Loucy (cell line): ENCODE measurements around the gene FBRS.

Experiments
- H2AFZ ChIP-seq: fragments of 200-600 bp; sonication (generic); 2 replicates; pipeline ENCODE4 v1.6.0; 2016; ENCODE audit warnings: antibody characterized with exemption, mild to moderate bottlenecking, low read length, moderate library complexity
- H3F3A ChIP-seq: fragments of 200-600 bp; 2 replicates; pipeline ENCODE4 v1.6.0; 2016; ENCODE audit warnings: antibody characterized with exemption, low read depth, mild to moderate bottlenecking
- H3K27me3 ChIP-seq: fragments of 200-600 bp; sonication (generic); 2 replicates; pipeline ENCODE4 v1.6.1; 2014; ENCODE audit warnings: low read length, mild to moderate bottlenecking; ENCODE audit not compliant: insufficient read depth, poor library complexity, severe bottlenecking
- H3K36me3 ChIP-seq: fragments of 200-600 bp; sonication (generic); 2 replicates; pipeline ENCODE4 v1.6.1; 2016; ENCODE audit warnings: low read length; ENCODE audit not compliant: insufficient read depth
- H3K4me1 ChIP-seq: fragments of 200-600 bp; sonication (generic); 2 replicates; pipeline ENCODE4 v1.5.1; 2014; ENCODE audit warnings: low read length, mild to moderate bottlenecking; ENCODE audit not compliant: insufficient read depth, poor library complexity, severe bottlenecking
- H3K4me2 ChIP-seq: fragments of 200-600 bp; sonication (generic); 2 replicates; pipeline ENCODE4 v1.6.0; 2014; ENCODE audit warnings: antibody characterized with exemption, low read length, low read depth, mild to moderate bottlenecking; ENCODE audit not compliant: poor library complexity, severe bottlenecking
- H3K4me3 ChIP-seq: fragments of 200-600 bp; sonication (generic); 2 replicates; pipeline ENCODE4 v1.5.1; 2014; ENCODE audit warnings: low read length, mild to moderate bottlenecking, mixed read lengths; ENCODE audit not compliant: poor library complexity, severe bottlenecking
- H3K79me2 ChIP-seq: fragments of 200-600 bp; sonication (generic); 2 replicates; pipeline ENCODE4 v1.6.1; 2014; ENCODE audit warnings: low read length; ENCODE audit not compliant: insufficient read depth
- H3K9ac ChIP-seq: fragments of 200-600 bp; sonication (generic); 2 replicates; pipeline ENCODE4 v1.6.0; 2014; ENCODE audit warnings: mild to moderate bottlenecking, low read depth, low read length, moderate library complexity; ENCODE audit not compliant: poor library complexity, severe bottlenecking
- H3K9me2 ChIP-seq: fragments of 200-600 bp; sonication (generic); replicated peaks from 2 replicates; pipeline ENCODE4 v1.6.1; 2016; ENCODE audit warnings: low read depth, low read length, mixed read lengths
- H3K9me3 ChIP-seq: fragments of 200-600 bp; sonication (generic); 2 replicates; pipeline ENCODE4 v1.6.1; 2014; ENCODE audit warnings: mild to moderate bottlenecking, antibody characterized with exemption, low read length, low read depth; ENCODE audit not compliant: insufficient read depth
- H4K20me1 ChIP-seq: fragments of 200-600 bp; sonication (generic); 2 replicates; pipeline ENCODE4 v1.6.0; 2014; ENCODE audit warnings: antibody characterized with exemption, low read length, mild to moderate bottlenecking; ENCODE audit not compliant: insufficient read depth, poor library complexity, severe bottlenecking
- CTCF ChIP-seq: fragments of 200-600 bp; sonication (generic); conservative IDR thresholded peaks from 2 replicates; pipeline ENCODE4 v1.5.1; 2014; ENCODE audit warnings: mild to moderate bottlenecking, antibody characterized with exemption, low read length
- EZH2phosphoT487 ChIP-seq: fragments of 200-600 bp; IDR thresholded peaks from 2 replicates; pipeline ENCODE4 v1.6.1; 2018; ENCODE audit warnings: antibody characterized with exemption, mild to moderate bottlenecking, moderate library complexity, borderline replicate concordance

FBRS gene

GRCh38 chr16:30665830-30666190 is 7.6 kb downstream of the FBRS start:
- Histone ChIP-seq H3K4me3 (no peak overlapping the region), H3K36me3 (peaks cover 83% of the 10 kb centered on the region; the same call in 1 of the 2 replicates), H3K27me3 (no peaks in the 10 kb centered on the region), H4K20me1 (peaks cover 36% of the 10 kb centered on the region), H3K4me2 (no peak overlapping the region), H3K9ac (no peak overlapping the region), H2AFZ (no peak overlapping the region), H3K9me3 (no peaks in the 10 kb centered on the region), H3K79me2 (peaks cover 45% of the 10 kb centered on the region), H3K4me1 (peaks cover 16% of the 10 kb centered on the region), H3F3A (no peaks in the 10 kb centered on the region), H3K9me2 (no peaks in the 10 kb centered on the region)
- TF ChIP-seq EZH2phosphoT487 (no peak), CTCF (no peak)

- no peak overlapping the region for H2AFZ ChIP-seq
- H3K4me2 ChIP-seq, result no peak overlapping the region
- no peaks in the 10 kb centered on the region for H3K9me2 ChIP-seq
- peaks cover 7% of the 10 kb centered on the region for H3K4me1 ChIP-seq
- no peaks in the 10 kb centered on the region for H3F3A ChIP-seq
- TF ChIP-seq EZH2phosphoT487 (no peak), CTCF (no peak)
- H3K9ac ChIP-seq, result no peak overlapping the region
- H3K36me3 ChIP-seq, result peaks cover 77% of the 10 kb centered on the region; the same call in 1 of the 2 replicates
- H3K9me3 ChIP-seq, result no peaks in the 10 kb centered on the region
- H3K27me3 ChIP-seq, result no peaks in the 10 kb centered on the region
- H4K20me1 ChIP-seq, result peaks cover 27% of the 10 kb centered on the region
- H3K79me2 ChIP-seq, result peaks cover 36% of the 10 kb centered on the region
- H3K4me3 ChIP-seq, result no peak overlapping the region
Measured at GRCh38 chr16:30666681-30667080, 8.4 kb downstream of the FBRS start.

DNA sequence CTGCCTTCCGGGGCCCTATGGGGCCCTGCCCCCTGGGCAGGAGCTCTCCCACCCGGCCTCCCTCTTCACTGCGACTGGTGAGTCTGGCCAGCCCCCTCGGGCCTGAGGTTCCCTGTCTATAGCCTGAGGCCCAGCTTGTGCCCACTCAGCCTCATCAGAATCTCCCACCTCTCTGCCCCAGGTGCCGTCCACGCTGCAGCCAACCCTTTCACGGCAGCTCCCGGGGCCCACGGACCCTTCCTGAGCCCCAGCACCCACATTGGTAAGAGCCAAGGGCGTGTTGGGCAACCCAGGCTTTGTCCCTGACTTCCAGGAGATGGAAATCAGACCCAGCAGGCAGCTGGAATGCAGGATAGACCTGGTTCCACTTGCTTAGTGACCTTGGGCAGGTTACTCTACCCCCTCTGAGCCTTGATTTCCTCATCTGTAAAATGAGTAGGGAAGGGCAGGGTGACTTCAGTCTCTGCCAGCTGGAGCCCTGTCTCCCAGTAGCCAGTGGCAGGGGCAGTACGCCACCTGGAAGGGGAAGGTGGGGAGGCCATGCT is 9.2 kb downstream of the FBRS start:
- Histone ChIP-seq H4K20me1 (peaks cover 21% of the 10 kb centered on the region), H3K4me3 (no peak overlapping the region), H3K9me2 (no peaks in the 10 kb centered on the region), H3K9me3 (no peaks in the 10 kb centered on the region), H3K9ac (no peak overlapping the region), H3K27me3 (no peaks in the 10 kb centered on the region), H2AFZ (no peak overlapping the region), H3K79me2 (peaks cover 29% of the 10 kb centered on the region), H3K36me3 (peaks cover 70% of the 10 kb centered on the region; the same call in 1 of the 2 replicates), H3K4me1 (no peaks in the 10 kb centered on the region), H3K4me2 (no peak overlapping the region), H3F3A (no peaks in the 10 kb centered on the region)
- TF ChIP-seq CTCF, result no peak
- TF ChIP-seq EZH2phosphoT487, result no peak
